ENCODE results near the gene TNKS1BP1.
"Not testable (repeated sequence)": the region's sequence is repeated elsewhere in the genome, so short reads cannot be mapped to it uniquely, and the experiment has no call there.

The TNKS1BP1 gene

DNA sequence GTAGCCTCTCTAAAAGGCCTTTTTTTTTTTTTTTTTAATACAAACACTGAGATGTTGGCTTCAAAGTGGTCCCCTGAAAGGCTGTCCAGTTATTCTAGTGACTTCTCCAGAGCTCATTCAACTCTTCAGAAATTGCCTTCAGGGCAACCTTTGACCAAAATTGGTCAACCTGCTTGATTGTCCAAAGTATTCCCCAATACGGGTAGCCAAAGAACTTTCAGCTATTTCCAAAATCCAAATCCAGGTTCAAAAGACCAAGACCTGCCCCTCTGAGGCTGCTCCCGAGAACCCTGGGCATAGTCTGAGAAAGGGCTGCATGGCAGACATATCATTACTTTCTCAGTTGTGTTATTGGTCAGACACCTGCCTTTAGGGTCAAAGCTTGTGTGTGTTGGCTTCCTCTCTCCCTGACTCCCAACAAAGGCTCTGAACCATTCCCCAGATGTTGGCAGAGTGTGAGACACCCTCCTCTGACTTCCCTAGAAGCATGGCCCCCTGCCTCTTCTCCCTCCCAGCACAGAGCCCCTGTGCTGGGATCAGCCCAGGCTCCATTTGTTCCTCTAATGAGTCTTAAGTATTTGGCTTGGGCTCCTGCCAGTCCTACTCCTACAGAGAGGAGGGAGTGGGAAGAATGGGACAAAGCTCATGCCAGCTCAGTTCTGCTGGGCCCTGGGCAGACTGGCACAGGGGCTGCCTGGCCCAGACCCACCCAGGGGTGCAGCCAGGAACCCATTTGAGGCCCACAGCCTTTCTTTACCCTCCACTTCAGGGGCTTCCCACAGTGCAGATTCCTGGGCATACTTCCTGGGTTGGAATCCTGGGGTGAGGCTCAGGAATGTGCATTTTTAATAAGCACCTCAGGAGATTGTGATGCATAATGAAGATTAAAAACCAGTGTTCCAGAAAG is 30.3 kb downstream of the TNKS1BP1 start:
- no peak for DNase-seq (ENCODE audit: low read depth, low spot score)

- DNase-seq (ENCODE audit: low read depth, low spot score), result no peak
Observed at GRCh38 chr11:57290288-57290687, 34.5 kb downstream of the TNKS1BP1 start.

GRCh38 chr11:57288771-57289579 is 35.8 kb downstream of the TNKS1BP1 start:
- no peak for DNase-seq (ENCODE audit: low read depth, low spot score)

GRCh38 chr11:57287884-57288283 is 36.9 kb downstream of the TNKS1BP1 start:
- no peak for DNase-seq (ENCODE audit: low read depth, low spot score)

DNA sequence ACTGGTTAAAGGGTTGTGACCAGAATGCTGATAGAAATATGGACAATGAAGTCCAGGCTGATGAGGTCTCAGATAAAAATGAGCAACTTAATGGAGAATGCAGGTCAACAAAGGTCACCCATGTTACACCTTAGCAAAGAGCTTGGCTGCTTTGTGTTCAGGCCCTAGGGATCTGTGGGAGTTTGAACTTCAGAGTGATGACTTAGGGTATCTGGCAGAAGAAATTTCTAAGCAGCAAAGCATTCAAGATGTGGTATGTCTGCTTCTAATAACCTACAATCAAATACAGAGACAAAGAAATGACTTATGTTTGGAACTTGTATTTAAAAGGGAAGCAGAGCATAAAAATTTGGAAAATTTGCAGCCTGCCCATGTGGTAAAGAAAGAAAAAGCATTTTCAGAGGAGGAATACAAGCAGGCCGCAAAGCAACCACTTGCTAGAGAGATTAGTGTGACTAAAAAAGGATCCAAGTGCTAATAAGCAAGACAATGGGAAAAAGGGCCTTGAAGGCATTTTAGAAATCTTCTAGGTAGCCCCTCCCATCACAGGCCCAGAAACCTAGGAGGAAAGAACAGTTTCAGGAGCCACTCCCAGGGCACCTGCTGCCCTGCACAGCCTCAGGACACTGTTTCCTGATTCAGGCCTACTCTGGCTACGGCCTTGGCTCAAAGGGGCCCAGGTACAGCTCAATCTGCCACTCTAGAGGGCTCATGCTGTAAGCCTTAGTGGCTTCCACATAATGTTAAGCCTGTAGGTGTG is 41.3 kb downstream of the TNKS1BP1 start:
- DNase-seq (ENCODE audit: low read depth, low spot score), result no peak

GRCh38 chr11:57281546-57281945 is 43.2 kb downstream of the TNKS1BP1 start:
- DNase-seq (ENCODE audit: low read depth, low spot score), result not testable (repeated sequence)

- no peak for DNase-seq (ENCODE audit: low read depth, low spot score)
Observed at GRCh38 chr11:57279116-57279515, 45.6 kb downstream of the TNKS1BP1 start.

GRCh38 chr11:57278721-57279095 is 46.0 kb downstream of the TNKS1BP1 start:
- no peak for DNase-seq (ENCODE audit: low read depth, low spot score)

- DNase-seq (ENCODE audit: low read depth, low spot score), result no peak
Observed at GRCh38 chr11:57277845-57278720, 46.7 kb downstream of the TNKS1BP1 start.

GRCh38 chr11:57276971-57277675 is 47.6 kb downstream of the TNKS1BP1 start:
- no peak for DNase-seq (ENCODE audit: low read depth, low spot score)

- DNase-seq (ENCODE audit: low read depth, low spot score), result no peak
Observed at GRCh38 chr11:57276169-57276970, 48.4 kb downstream of the TNKS1BP1 start.

GRCh38 chr11:57275582-57275981 is 49.2 kb downstream of the TNKS1BP1 start:
- DNase-seq (ENCODE audit: low read depth, low spot score), result no peak

DNA sequence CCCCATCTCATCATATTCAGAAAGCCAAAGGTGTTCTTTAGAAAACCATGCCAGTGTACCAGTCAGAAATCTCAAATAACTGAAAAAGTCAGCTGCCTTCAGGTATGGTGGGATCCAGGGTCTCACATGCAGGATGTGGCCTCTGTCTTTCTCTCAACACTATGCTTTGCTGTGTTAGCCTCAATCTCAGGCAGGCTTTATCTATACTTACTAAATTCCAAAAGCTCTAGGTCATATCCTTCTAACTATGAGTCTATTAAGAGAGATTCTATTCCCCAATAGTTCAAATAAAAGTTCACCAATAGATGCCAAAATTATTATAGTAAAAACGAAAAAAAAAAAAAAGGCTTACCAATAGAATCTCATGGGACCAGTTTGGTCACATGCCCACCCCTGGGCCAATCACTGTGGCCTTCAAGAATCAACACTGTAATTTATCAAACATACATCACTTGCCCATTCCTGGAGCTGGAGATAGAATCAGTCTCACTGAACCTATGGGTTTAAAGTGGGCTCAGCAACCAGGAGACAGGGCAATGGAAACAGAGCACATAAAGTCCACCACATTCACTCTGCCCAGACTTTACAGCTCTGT is 49.8 kb downstream of the TNKS1BP1 start:
- no peak for DNase-seq (ENCODE audit: low read depth, low spot score)

- DNase-seq (ENCODE audit: low read depth, low spot score), result no peak
Observed at GRCh38 chr11:57273448-57274058, 51.2 kb downstream of the TNKS1BP1 start.

- no peak for DNase-seq (ENCODE audit: low read depth, low spot score)
Observed at GRCh38 chr11:57269571-57270021, 55.2 kb downstream of the TNKS1BP1 start.

DNA sequence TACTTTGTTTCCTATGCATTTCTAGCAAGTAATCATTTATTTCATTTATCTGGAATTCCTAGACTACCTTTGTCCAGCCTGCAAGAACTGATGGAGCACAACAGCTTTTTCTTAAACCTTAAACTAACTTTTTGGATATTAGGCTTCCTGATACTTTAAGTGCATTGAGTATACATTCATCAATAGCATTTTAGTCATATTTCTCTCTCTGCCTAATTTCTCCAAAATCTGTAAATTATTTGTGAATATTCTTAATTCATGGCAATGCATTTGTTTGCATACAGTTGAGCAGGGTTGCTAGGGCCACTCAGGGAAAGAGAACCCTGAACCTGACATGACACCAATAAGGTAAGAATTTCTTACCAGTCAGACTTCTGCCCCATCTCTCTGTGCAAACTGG is 58.6 kb downstream of the TNKS1BP1 start:
- no peak for DNase-seq (ENCODE audit: low read depth, low spot score)

- no peak for DNase-seq (ENCODE audit: low read depth, low spot score)
Observed at GRCh38 chr11:57263351-57263750, 61.4 kb downstream of the TNKS1BP1 start.

DNA sequence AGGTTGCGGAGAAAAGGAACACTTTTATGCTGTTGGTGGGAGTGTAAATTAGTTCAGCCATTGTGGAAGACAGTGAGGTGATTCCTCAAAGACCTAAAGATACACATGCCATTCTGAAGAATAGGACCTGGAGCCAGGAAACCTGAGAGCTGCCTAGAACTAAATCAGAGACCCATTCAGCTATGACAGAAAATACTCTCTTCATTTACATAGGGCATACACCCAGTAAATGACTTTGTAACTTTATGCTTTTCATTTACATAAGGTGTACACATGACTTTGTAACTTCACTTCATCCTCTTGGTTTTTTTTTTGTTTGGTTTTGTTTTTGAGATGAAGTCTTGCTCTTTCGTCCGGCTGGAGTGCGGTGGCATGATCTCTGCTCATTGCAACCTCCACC is 62.6 kb downstream of the TNKS1BP1 start:
- DNase-seq (ENCODE audit: low read depth, low spot score), result no peak

All from activated naive CD8-positive, alpha-beta T cell treated with anti-CD3 and anti-CD28 coated beads, Interleukin-2, amount 50 U/mL, for 16 hours (primary cell).